IPS DF 6.9 (cell line): ENCODE measurements around the gene BORCS6.

Experiments
- DNase-seq: peaks from one replicate; pipeline ENCODE4 v3.0.0-alpha.2; 2013; ENCODE audit warnings: low read depth, low spot score
- H3K27ac ChIP-seq: one replicate; pipeline ENCODE4 v1.5.1; 2013; ENCODE audit warnings: low read length, control low read depth
- H3K27me3 ChIP-seq: 2 replicates; pipeline ENCODE4 v1.6.1; 2013; ENCODE audit warnings: mild to moderate bottlenecking, low read length; ENCODE audit not compliant: control insufficient read depth, insufficient read depth
- H3K36me3 ChIP-seq: 2 replicates; pipeline ENCODE4 v1.6.1; 2013; ENCODE audit warnings: low read length; ENCODE audit not compliant: control insufficient read depth, insufficient read depth
- H3K4me1 ChIP-seq: 2 replicates; pipeline ENCODE4 v1.6.1; 2013; ENCODE audit warnings: low read length; ENCODE audit not compliant: control insufficient read depth, insufficient read depth
- H3K4me3 ChIP-seq: 2 replicates; pipeline ENCODE4 v1.5.1; 2013; ENCODE audit warnings: mild to moderate bottlenecking, low read length
- H3K9me3 ChIP-seq: 2 replicates; pipeline ENCODE4 v1.6.1; 2013; ENCODE audit warnings: low read length, inconsistent platforms; ENCODE audit not compliant: control insufficient read depth, insufficient read depth
- WGBS: extraction: QIAGEN DNeasy Blood & Tissue Kit; methylation state at CpG from one replicate; pipeline ENCODE4 v1.1.7; 2013; ENCODE audit warnings: mixed read lengths, missing lambda C conversion rate; ENCODE audit not compliant: insufficient read length, insufficient coverage; 5-methylcytosine and 5-hydroxymethylcytosine counted together

BORCS6 gene

GRCh38 chr17:8167526-8167925 lies 22.5 kb downstream of the BORCS6 start:
- no CpG with 5 or more reads among the region's 3 CpGs for WGBS

DNA sequence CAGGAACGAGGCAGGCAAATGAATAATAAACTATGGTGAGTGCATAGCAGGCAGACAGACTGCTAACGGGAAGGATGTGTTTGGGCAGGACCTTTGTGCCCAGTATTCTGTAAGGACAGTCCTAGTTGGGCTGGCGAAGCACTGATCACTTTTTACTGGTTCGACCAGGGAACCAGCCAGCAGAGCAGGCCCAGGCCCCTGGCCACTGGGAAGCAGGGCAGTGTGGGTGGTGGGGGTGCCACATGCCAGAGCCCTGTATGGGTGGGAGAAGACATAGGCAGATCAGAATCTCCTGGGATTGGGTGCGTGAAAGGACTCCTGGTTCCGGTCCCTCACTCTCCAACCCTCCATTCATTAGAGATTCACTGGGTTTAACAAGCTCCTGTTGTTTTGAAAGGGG lies 23.2 kb downstream of the BORCS6 start:
- peaks cover 5% of the 10 kb centered on the region for H3K4me1 ChIP-seq
- H3K27me3 ChIP-seq = no peaks in the 10 kb centered on the region
- no peaks in the 10 kb centered on the region for H3K9me3 ChIP-seq
- H3K4me3 ChIP-seq = no peak overlapping the region
- no peak overlapping the region for H3K27ac ChIP-seq
- H3K36me3 ChIP-seq = no peaks in the 10 kb centered on the region
- no CpG with 5 or more reads among the region's 6 CpGs for WGBS
- no peak for DNase-seq

More at GRCh38 chr17:8167526-8167925, 22.5 kb downstream of the BORCS6 start:
- Histone ChIP-seq H3K9me3 (no peaks in the 10 kb centered on the region), H3K27me3 (no peaks in the 10 kb centered on the region), H3K4me3 (no peak overlapping the region), H3K4me1 (peaks cover 4% of the 10 kb centered on the region), H3K27ac (no peak overlapping the region), H3K36me3 (no peaks in the 10 kb centered on the region)
- no peak for DNase-seq

DNA sequence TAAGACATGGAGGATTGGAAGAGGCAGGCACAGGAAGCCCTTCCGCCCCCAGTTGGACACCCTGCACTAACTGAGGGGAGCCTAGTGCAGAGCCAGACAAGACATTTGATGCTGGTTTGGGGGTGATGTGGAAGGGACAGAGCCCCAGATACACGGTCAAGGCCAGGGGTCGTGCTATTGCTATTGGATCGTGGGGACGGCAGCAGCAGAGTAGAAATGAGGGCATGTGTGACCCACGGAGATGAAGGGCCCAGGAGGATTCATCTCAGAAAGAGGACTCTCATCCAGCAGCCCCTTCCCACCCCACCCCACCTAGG lies 25.2 kb downstream of the BORCS6 start:
- H3K36me3 ChIP-seq = no peaks in the 10 kb centered on the region
- H3K27ac ChIP-seq = no peak overlapping the region
- H3K27me3 ChIP-seq = no peaks in the 10 kb centered on the region
- H3K4me3 ChIP-seq = no peak overlapping the region
- no peaks in the 10 kb centered on the region for H3K9me3 ChIP-seq
- DNase-seq = no peak
- H3K4me1 ChIP-seq = peaks cover 5% of the 10 kb centered on the region
- no CpG with 5 or more reads among the region's 6 CpGs for WGBS

DNA sequence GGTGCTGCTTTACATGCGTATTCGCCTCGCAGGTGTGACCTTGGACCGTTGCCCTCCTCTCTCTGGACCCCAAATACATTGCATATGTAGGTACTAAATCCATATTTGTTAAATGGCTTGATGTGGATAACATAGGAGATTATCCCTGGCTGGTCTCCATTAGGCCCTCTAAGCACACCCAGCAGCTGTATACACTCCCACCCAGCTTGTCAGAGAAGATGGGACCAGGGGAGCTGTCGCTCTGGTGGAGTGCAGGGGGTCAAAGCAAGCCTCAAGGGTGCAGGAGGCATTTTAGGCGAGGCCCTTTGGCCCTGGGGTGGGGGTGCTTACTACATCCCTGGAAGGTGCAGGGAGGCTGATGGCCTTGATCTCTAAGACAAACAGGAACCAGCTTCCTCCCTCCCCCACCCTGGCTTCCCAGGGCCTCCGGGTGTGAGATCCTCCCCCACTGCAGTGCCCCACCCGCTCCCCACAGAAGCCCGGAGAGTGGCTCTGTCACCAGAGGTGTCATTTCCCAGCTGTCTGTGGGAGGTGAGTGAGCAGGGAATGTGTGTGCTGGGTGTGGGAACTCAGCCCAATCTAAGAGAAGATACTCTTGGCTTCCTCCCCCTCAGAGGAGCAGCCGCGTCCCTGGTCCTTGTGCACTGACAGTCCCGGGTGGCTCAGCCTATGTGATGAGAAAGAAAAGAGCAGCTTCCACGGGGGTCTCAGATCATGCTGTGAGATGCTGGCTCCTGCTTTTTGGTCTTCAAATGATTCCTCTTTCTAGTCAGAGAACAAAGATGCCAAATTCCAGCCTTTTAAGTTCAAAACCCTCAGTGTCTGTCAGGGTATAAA lies 25.8 kb downstream of the BORCS6 start:
- H3K9me3 ChIP-seq = no peaks in the 10 kb centered on the region
- no peak overlapping the region for H3K4me3 ChIP-seq
- no peak for DNase-seq
- no peak overlapping the region for H3K27ac ChIP-seq
- no CpG with 5 or more reads among the region's 13 CpGs for WGBS
- no peaks in the 10 kb centered on the region for H3K36me3 ChIP-seq
- H3K27me3 ChIP-seq = no peaks in the 10 kb centered on the region
- peaks cover 5% of the 10 kb centered on the region for H3K4me1 ChIP-seq

GRCh38 chr17:8162997-8163977 lies 26.7 kb downstream of the BORCS6 start:
- H3K9me3 ChIP-seq = no peaks in the 10 kb centered on the region
- H3K36me3 ChIP-seq = no peaks in the 10 kb centered on the region
- H3K27ac ChIP-seq = no peak overlapping the region
- no peak for DNase-seq
- WGBS = no CpG with 5 or more reads among the region's 55 CpGs
- H3K27me3 ChIP-seq = no peaks in the 10 kb centered on the region
- H3K4me3 ChIP-seq = peak overlapping the region; percentile 97; the same call in 1 of the 2 replicates
- peaks cover 5% of the 10 kb centered on the region for H3K4me1 ChIP-seq

GRCh38 chr17:8162233-8162996 lies 27.6 kb downstream of the BORCS6 start, which contains the start of gene VAMP2:
TSS of gene VAMP2 (minus strand) at chr17:8162948. CDS start at chr17:8162879, 69 bp downstream.
- Histone ChIP-seq H3K27me3 (no peaks in the 10 kb centered on the region), H3K4me1 (peaks cover 5% of the 10 kb centered on the region), H3K9me3 (no peaks in the 10 kb centered on the region), H3K36me3 (no peaks in the 10 kb centered on the region), H3K4me3 (peak within 1 kb of the TSS; percentile 97), H3K27ac (no peak within 1 kb of the TSS)
- no CpG with 5 or more reads among the region's 75 CpGs for whole genome bisulfite sequencing
- no peak for DNase-seq

GRCh38 chr17:8161289-8162232 lies 28.4 kb downstream of the BORCS6 start:
- H3K36me3 ChIP-seq = no peaks in the 10 kb centered on the region
- H3K9me3 ChIP-seq = no peaks in the 10 kb centered on the region
- no peak for DNase-seq
- peak overlapping the region; percentile 97; the same call in 1 of the 2 replicates for H3K4me3 ChIP-seq
- no peak overlapping the region for H3K27ac ChIP-seq
- WGBS = no CpG with 5 or more reads among the region's 19 CpGs
- no peaks in the 10 kb centered on the region for H3K27me3 ChIP-seq
- peaks cover 5% of the 10 kb centered on the region for H3K4me1 ChIP-seq

GRCh38 chr17:8160741-8161221 lies 29.2 kb downstream of the BORCS6 start:
- H3K4me3 ChIP-seq = no peak overlapping the region
- no peaks in the 10 kb centered on the region for H3K36me3 ChIP-seq
- H3K27ac ChIP-seq = no peak overlapping the region
- peaks cover 5% of the 10 kb centered on the region for H3K4me1 ChIP-seq
- no peaks in the 10 kb centered on the region for H3K9me3 ChIP-seq
- DNase-seq = no peak
- WGBS = no CpG with 5 or more reads among the region's 5 CpGs
- no peaks in the 10 kb centered on the region for H3K27me3 ChIP-seq

DNA sequence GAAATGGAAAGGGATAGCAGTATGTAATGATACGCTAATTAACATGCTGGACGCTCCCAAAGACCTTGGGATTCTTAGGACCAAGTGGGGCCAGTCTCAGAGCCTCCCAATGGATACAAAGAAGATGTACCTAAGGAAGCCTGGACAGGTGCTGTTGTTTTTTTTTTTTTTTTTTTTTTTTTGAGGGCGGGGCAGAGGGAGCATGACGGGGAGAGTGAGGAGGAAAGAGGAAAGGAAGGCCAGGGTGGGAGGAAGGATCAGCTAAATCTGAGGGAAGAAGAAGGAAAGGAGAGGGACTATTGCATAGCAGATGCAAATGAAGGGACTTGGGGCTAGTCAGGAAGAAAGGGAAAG lies 29.8 kb downstream of the BORCS6 start:
- no CpG with 5 or more reads among the region's 4 CpGs for WGBS
- no peak for DNase-seq
- H3K27ac ChIP-seq = no peak overlapping the region
- no peaks in the 10 kb centered on the region for H3K9me3 ChIP-seq
- no peak overlapping the region for H3K4me3 ChIP-seq
- no peaks in the 10 kb centered on the region for H3K36me3 ChIP-seq
- H3K4me1 ChIP-seq = peaks cover 5% of the 10 kb centered on the region
- no peaks in the 10 kb centered on the region for H3K27me3 ChIP-seq
